GM21576 (cell line): ENCODE results near the gene SEPTIN5.
"Not testable (repeated sequence)": the region's sequence is repeated elsewhere in the genome, so short reads cannot be mapped to it uniquely, and the experiment has no call there.

ENCODE experiments used
- ATAC-seq: cut with Tn5 transposase; IDR thresholded peaks from one replicate; pipeline ENCODE4 v1.9.1; 2021; ENCODE audit warnings: mild to moderate bottlenecking, moderate library complexity; ENCODE audit not compliant: unreplicated experiment

Gene SEPTIN5

GRCh38 chr22:19680911-19681862, 33.1 kb upstream of the SEPTIN5 start:
- ATAC-seq: no peak

GRCh38 chr22:19681863-19682245, 32.4 kb upstream of the SEPTIN5 start:
- no peak for ATAC-seq

GRCh38 chr22:19686946-19687345, 27.4 kb upstream of the SEPTIN5 start:
- no peak for ATAC-seq

GRCh38 chr22:19687561-19688300, 26.6 kb upstream of the SEPTIN5 start:
- no peak for ATAC-seq

GRCh38 chr22:19688301-19689290, 25.7 kb upstream of the SEPTIN5 start:
- ATAC-seq: no peak

- ATAC-seq: no peak
Observed at GRCh38 chr22:19689408-19689807, 24.9 kb upstream of the SEPTIN5 start.

- ATAC-seq: no peak
Observed at GRCh38 chr22:19691007-19691720, 23.1 kb upstream of the SEPTIN5 start.

GRCh38 chr22:19691721-19692341, 22.5 kb upstream of the SEPTIN5 start:
- ATAC-seq: no peak

- no peak for ATAC-seq
Observed at GRCh38 chr22:19693581-19693980, 20.7 kb upstream of the SEPTIN5 start.

GRCh38 chr22:19693981-19694670, 20.2 kb upstream of the SEPTIN5 start:
- ATAC-seq: no peak

- ATAC-seq: no peak
Observed at GRCh38 chr22:19694696-19695095, 19.6 kb upstream of the SEPTIN5 start.

- no peak for ATAC-seq
Observed at GRCh38 chr22:19696504-19697276, 17.6 kb upstream of the SEPTIN5 start.

- not testable (repeated sequence) for ATAC-seq
Observed at GRCh38 chr22:19697871-19698270, 16.4 kb upstream of the SEPTIN5 start.

- ATAC-seq: no peak
Observed at GRCh38 chr22:19700790-19701419, 13.4 kb upstream of the SEPTIN5 start.

- no peak for ATAC-seq
Observed at GRCh38 chr22:19701420-19702145, 12.7 kb upstream of the SEPTIN5 start.

GRCh38 chr22:19703869-19704268, 10.4 kb upstream of the SEPTIN5 start:
- no peak for ATAC-seq

- no peak for ATAC-seq
Observed at GRCh38 chr22:19704355-19705015, 9.8 kb upstream of the SEPTIN5 start.
